Glutamatergic neuron (in vitro differentiated cells): Measurements from ENCODE around the gene FEM1C. TPM values are rescaled to one million over a fixed set of nuclear protein-coding genes. Genes with fewer than 3 reads are reported as not detected.

Experiments
- DNase-seq: peaks from one replicate; pipeline ENCODE4 v3.0.0; 2022
- H3K27ac Mint-ChIP-seq: one replicate; pipeline ENCODE4 v1.8.0; 2020; ENCODE audit warnings: mild to moderate bottlenecking, mixed read lengths, inconsistent platforms; ENCODE audit not compliant: unreplicated experiment
- H3K27me3 Mint-ChIP-seq: one replicate; pipeline ENCODE4 v1.8.0; 2020; ENCODE audit warnings: mild to moderate bottlenecking, moderate library complexity, mixed read lengths, inconsistent platforms; ENCODE audit not compliant: unreplicated experiment
- H3K36me3 Mint-ChIP-seq: one replicate; pipeline ENCODE4 v1.8.0; 2020; ENCODE audit warnings: mild to moderate bottlenecking, mixed read lengths, inconsistent platforms; ENCODE audit not compliant: unreplicated experiment
- H3K4me1 Mint-ChIP-seq: one replicate; pipeline ENCODE4 v1.8.0; 2020; ENCODE audit warnings: mild to moderate bottlenecking, low read depth, mixed read lengths, inconsistent platforms; ENCODE audit not compliant: unreplicated experiment
- H3K4me3 Mint-ChIP-seq: one replicate; pipeline ENCODE4 v1.8.0; 2020; ENCODE audit warnings: mild to moderate bottlenecking, mixed read lengths, inconsistent platforms; ENCODE audit not compliant: unreplicated experiment
- H3K9me3 Mint-ChIP-seq: one replicate; pipeline ENCODE4 v1.8.0; 2020; ENCODE audit warnings: mild to moderate bottlenecking, moderate library complexity, mixed read lengths, inconsistent platforms; ENCODE audit not compliant: unreplicated experiment
- total RNA-seq: library from RNA; stranded (reverse); fragmentation: NEBNext Ultra II Directional; extraction: Animal tissue kit (Norgen Biotek cat#: 25700); gene quantifications from one replicate; pipeline ENCODE4 v1.2.1, GENCODE V29; 2021; ENCODE audit not compliant: unreplicated experiment
- TF ChIP-seq, protein P1 (sequence below): fragments of 200-600 bp; sonication (generic); IDR thresholded peaks from one replicate; pipeline ENCODE4 v1.5.0; 2021; ENCODE audit not compliant: partially characterized antibody, unreplicated experiment

The FEM1C gene
- total RNA-seq, 1 donor from 2014 or later = 20.2 TPM

DNA sequence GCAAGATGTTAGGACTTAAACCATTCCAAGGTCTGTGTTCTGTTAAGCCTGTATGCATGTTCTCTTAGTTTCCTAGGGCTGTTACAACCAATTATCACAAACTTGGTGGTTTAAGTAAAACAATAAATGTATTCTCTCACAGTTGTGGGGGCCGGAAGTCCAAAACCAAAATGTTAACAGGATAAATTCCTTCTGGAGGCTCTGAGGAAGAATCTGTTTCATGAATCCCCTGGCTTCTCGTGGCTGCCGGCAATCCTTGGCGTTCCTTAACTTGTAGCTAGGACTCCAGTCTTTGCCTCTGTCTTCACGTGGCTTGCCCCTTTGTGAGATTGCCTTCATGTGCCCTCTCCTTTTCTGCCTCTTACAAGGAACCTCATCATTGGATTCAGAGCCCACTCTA lies 30.4 kb downstream of the FEM1C start:
- no peak for DNase-seq
- no peaks in the 10 kb centered on the region for H3K27me3 Mint-ChIP-seq
- no peaks in the 10 kb centered on the region for H3K4me1 Mint-ChIP-seq
- no peaks in the 10 kb centered on the region for H3K36me3 Mint-ChIP-seq
- H3K4me3 Mint-ChIP-seq = no peak overlapping the region
- TF ChIP-seq, protein P1, sequence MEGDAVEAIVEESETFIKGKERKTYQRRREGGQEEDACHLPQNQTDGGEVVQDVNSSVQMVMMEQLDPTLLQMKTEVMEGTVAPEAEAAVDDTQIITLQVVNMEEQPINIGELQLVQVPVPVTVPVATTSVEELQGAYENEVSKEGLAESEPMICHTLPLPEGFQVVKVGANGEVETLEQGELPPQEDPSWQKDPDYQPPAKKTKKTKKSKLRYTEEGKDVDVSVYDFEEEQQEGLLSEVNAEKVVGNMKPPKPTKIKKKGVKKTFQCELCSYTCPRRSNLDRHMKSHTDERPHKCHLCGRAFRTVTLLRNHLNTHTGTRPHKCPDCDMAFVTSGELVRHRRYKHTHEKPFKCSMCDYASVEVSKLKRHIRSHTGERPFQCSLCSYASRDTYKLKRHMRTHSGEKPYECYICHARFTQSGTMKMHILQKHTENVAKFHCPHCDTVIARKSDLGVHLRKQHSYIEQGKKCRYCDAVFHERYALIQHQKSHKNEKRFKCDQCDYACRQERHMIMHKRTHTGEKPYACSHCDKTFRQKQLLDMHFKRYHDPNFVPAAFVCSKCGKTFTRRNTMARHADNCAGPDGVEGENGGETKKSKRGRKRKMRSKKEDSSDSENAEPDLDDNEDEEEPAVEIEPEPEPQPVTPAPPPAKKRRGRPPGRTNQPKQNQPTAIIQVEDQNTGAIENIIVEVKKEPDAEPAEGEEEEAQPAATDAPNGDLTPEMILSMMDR = no peak
- no peak overlapping the region for H3K27ac Mint-ChIP-seq
- peaks cover 1% of the 10 kb centered on the region for H3K9me3 Mint-ChIP-seq

DNA sequence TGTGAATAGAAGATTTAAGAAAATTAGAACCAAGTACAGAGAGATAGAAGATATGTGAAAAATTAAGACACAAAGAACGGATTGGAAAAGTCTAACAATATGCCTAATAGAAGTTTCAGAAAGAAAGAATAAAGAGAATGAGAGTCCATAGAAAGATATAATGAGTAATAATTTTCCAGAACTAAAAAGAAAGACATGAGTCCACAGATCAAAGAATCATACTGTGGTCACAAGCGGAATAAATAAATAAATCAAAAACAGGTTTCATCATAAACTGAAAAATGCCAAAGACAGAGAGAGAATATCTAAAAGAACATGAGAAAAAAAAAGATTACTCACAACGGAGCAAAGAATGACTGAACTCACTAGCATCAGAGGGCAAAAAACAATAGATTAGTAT lies 32.9 kb downstream of the FEM1C start:
- H3K36me3 Mint-ChIP-seq = no peaks in the 10 kb centered on the region
- no peak overlapping the region for H3K4me3 Mint-ChIP-seq
- no peak for DNase-seq
- H3K4me1 Mint-ChIP-seq = no peaks in the 10 kb centered on the region
- H3K9me3 Mint-ChIP-seq = peaks cover 1% of the 10 kb centered on the region
- no peaks in the 10 kb centered on the region for H3K27me3 Mint-ChIP-seq
- no peak overlapping the region for H3K27ac Mint-ChIP-seq
- TF ChIP-seq, protein P1 = no peak

DNA sequence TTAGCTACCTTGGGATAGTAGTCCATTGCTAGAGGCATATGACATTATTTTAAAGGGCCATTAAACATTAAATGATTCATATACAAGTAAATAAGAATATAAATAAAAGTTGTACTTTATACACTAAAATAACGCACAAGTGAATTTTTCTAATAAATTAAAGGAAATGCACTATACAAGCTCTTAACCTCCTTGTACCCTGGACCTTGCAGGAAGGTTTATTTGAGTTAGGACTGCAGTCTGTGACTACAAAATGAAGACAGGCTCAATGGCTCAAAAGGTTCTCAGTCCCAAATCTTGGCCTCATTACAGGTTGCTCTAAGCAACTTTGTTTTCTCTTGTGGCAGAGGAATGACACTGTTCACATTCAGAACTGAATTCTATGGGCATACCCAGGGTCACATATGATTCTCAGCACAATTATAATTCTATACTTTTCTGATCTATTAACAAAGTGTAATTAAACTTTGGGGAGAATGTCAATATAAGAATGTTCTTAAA lies 34.4 kb downstream of the FEM1C start:
- Mint-ChIP-seq H3K4me3 (no peak overlapping the region), H3K9me3 (peaks cover 1% of the 10 kb centered on the region), H3K4me1 (no peaks in the 10 kb centered on the region), H3K27ac (no peak overlapping the region), H3K27me3 (no peaks in the 10 kb centered on the region), H3K36me3 (no peaks in the 10 kb centered on the region)
- TF ChIP-seq, protein P1 = no peak
- no peak for DNase-seq

DNA sequence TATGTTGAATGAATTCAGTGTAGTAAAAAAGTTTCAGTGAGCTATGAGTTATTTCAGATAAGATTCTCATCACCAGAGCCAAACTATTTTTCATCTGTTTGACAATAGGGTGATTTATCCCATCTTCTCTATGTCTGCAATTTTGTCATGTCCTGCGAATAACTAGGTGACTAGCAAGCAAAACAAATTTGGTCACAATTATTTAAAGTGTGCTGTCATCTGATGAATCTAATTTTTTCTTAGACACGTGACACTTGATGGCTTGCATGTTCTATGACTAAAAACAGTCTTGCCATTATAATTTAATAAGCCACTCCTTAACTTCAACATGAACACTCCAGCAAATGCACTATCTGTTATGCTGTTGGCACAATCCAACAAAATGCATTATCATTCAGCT lies 35.0 kb downstream of the FEM1C start:
- TF ChIP-seq, protein P1 = no peak
- H3K36me3 Mint-ChIP-seq = no peaks in the 10 kb centered on the region
- H3K4me3 Mint-ChIP-seq = no peak overlapping the region
- peaks cover 1% of the 10 kb centered on the region for H3K9me3 Mint-ChIP-seq
- no peaks in the 10 kb centered on the region for H3K4me1 Mint-ChIP-seq
- no peaks in the 10 kb centered on the region for H3K27me3 Mint-ChIP-seq
- no peak overlapping the region for H3K27ac Mint-ChIP-seq
- no peak for DNase-seq

DNA sequence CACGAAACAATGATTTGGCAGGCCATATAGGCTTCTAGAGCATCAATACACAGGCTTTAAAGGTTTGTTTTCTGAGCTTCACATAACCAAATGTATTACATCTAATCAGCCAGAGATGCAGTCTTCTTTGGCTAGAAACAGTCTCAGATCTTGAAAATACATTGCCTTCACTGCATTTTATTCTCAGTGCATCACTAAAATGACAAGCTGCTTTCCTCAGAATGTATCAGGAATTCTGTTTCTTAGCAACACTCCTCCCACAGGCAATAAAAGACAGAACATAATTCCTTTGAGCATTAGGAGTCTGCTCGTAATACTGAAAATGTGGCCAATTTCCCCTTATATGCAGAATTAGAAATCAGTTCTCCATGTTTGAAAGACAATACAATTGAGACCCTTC lies 36.9 kb downstream of the FEM1C start:
- no peak for DNase-seq
- Mint-ChIP-seq H3K27ac (no peak overlapping the region), H3K9me3 (peaks cover 4% of the 10 kb centered on the region), H3K36me3 (no peaks in the 10 kb centered on the region), H3K4me3 (no peak overlapping the region), H3K4me1 (no peaks in the 10 kb centered on the region), H3K27me3 (no peaks in the 10 kb centered on the region)
- TF ChIP-seq, protein P1 = no peak
